NT2/D1 (cell line): ENCODE results near the gene TRIM31.

ENCODE experiments used
- SUZ12 ChIP-seq: IDR thresholded peaks from 2 replicates; pipeline ENCODE4 v1.6.1; 2011; ENCODE audit not compliant: insufficient read length, insufficient read depth; ENCODE audit errors: extremely low read depth
- YY1 ChIP-seq: IDR thresholded peaks from 2 replicates; pipeline ENCODE4 v1.6.1; 2011; ENCODE audit not compliant: insufficient read length, insufficient read depth
- ZNF274 ChIP-seq: IDR thresholded peaks from 2 replicates; pipeline ENCODE4 v1.6.1; 2011; ENCODE audit warnings: mild to moderate bottlenecking, low read depth, low read length

- TF ChIP-seq ZNF274 = no peak
- no peak for TF ChIP-seq YY1
- TF ChIP-seq SUZ12 = no peak
These were observed 57.4 kb downstream of the TRIM31 start for GRCh38 chr6:30055513-30055912.
